ENCODE results near the gene GLRX3. TPM values are rescaled to one million over a fixed set of nuclear protein-coding genes. Genes with fewer than 3 reads are reported as not detected.

Gene GLRX3
- total and polyA plus RNA-seq, 10 of the 15 experiments (the other 5 are each of a cell fraction or from before 2014, with no cell fraction given) = 94.7 to 209 (median 131) TPM

DNA sequence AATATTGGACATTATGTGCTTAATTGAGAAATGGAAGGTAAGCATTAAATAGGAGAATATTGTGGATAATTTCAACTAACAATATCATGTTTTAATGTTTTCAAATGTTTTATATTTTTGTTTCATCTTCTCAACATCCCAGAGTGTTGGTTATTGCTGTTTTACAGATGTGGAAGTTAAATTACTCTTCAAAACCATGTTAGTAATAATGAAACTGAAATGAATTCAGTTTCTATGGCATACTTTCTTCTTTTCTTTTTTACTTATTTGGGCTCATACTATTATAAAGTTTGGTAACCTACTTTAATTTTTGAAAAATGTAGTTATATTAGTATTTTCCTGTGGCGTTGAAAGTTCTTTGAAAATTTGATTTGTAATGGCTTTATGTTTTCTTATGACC lies 4.2 kb downstream of the GLRX3 start (continued):
- TF ChIP-seq, protein P1, sequence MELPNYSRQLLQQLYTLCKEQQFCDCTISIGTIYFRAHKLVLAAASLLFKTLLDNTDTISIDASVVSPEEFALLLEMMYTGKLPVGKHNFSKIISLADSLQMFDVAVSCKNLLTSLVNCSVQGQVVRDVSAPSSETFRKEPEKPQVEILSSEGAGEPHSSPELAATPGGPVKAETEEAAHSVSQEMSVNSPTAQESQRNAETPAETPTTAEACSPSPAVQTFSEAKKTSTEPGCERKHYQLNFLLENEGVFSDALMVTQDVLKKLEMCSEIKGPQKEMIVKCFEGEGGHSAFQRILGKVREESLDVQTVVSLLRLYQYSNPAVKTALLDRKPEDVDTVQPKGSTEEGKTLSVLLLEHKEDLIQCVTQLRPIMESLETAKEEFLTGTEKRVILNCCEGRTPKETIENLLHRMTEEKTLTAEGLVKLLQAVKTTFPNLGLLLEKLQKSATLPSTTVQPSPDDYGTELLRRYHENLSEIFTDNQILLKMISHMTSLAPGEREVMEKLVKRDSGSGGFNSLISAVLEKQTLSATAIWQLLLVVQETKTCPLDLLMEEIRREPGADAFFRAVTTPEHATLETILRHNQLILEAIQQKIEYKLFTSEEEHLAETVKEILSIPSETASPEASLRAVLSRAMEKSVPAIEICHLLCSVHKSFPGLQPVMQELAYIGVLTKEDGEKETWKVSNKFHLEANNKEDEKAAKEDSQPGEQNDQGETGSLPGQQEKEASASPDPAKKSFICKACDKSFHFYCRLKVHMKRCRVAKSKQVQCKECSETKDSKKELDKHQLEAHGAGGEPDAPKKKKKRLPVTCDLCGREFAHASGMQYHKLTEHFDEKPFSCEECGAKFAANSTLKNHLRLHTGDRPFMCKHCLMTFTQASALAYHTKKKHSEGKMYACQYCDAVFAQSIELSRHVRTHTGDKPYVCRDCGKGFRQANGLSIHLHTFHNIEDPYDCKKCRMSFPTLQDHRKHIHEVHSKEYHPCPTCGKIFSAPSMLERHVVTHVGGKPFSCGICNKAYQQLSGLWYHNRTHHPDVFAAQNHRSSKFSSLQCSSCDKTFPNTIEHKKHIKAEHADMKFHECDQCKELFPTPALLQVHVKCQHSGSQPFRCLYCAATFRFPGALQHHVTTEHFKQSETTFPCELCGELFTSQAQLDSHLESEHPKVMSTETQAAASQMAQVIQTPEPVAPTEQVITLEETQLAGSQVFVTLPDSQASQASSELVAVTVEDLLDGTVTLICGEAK (IDR thresholded peaks at IDR 0.05; ENCODE audit: borderline replicate concordance) = no peak

DNA sequence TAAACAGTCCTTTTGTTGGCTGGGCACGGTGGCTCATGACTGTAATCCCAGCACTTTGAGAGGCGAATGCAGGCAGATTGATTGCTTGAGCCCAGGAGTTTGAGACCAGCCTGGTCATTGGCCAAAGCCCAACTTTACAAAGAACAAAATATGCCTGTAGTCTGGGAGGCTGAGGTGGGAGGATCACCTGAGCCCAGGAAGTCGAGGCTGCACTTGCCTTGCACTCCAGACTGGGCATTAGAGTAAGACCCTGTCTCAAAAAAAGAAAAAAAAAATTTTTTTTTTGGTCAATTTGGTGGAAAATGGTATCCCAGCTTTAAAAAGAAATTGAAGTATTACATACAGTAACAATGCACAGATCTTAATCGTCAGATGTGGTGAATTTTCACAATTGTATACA lies 4.8 kb downstream of the GLRX3 start:
- Histone ChIP-seq H3K9me3 (replicated peaks; ENCODE audit: control insufficient read depth, insufficient read depth, low read length) (no peaks in the 10 kb centered on the region), H3K4me2 (ENCODE audit: control insufficient read depth, insufficient read depth) (peak overlapping the region; percentile 38), H4K20me1 (ENCODE audit: control insufficient read depth, insufficient read depth) (0 out of 2 replicates have a peak, but pooled peaks cover 4% of the 10 kb centered on the region), H2AFZ (ENCODE audit: control insufficient read depth, low read depth, low read length) (no peak overlapping the region), H3K27me3 (replicated peaks in 1 of 2; ENCODE audit: control insufficient read depth in 2 of 2, insufficient read depth in 2 of 2, low read length in 1 of 2) (no peaks in the 10 kb centered on the region), H3K27ac (ENCODE audit: control insufficient read depth, insufficient read depth) (peak overlapping the region; percentile 55), H3K36me3 (ENCODE audit: control insufficient read depth in 2 of 2, insufficient read depth in 2 of 2, low read length in 1 of 2) (no peaks in the 10 kb centered on the region; a peak in 1 of 4 replicates), H3K4me3 (peak overlapping the region; percentile 62), H3K9ac (ENCODE audit: control insufficient read depth, insufficient read depth, low read length) (peak overlapping the region; percentile 31; the same call in 1 of the 2 replicates), H3K79me2 (ENCODE audit: control insufficient read depth, insufficient read depth, low read length) (peaks cover 75% of the 10 kb centered on the region), H3K4me1 (ENCODE audit: control insufficient read depth, insufficient read depth, low read length) (peaks cover 40% of the 10 kb centered on the region)
- ChIA-PET SMC1A (ENCODE audit: uncharacterized antibody, unreplicated experiment) (interaction anchor here (0.6 to 3.0 kb wide), 3 partner anchors 13 to 59 kb away, joined by 4 to 10 read pairs (median 4); partner anchors contain the start of gene C10orf143), RAD21 (ENCODE audit: unreplicated experiment) (interaction anchor here (1.1 to 1.4 kb wide), 2 partner anchors 13 to 30 kb away, joined by 3 to 9 read pairs; partner anchors contain the start of gene C10orf143), POLR2A (interaction anchor here (2.0 to 2.4 kb wide), 2 partner anchors 30 to 32 kb away, joined by 11 to 17 read pairs; partner anchors contain the start of gene C10orf143), CTCF (interaction anchor here (0.9 to 2.1 kb wide), 3 partner anchors 14 to 34 kb away, joined by 3 to 18 read pairs (median 9); partner anchors contain the start of gene C10orf143)
- FAIRE-seq (no peak), DNase-seq (ENCODE audit: low read depth, low spot score) (no peak), ATAC-seq (no peak)
- intact Hi-C loops (cut with micrococcal nuclease; ENCODE audit: unreplicated experiment) (no loop called here), in situ Hi-C loops (cut with MboI) (no loop called here)
- TF ChIP-seq ZNF384 (IDR thresholded peaks at IDR 0.05; ENCODE audit: borderline replicate concordance, low read depth, low read length) = no peak
- TF ChIP-seq, protein P2, sequence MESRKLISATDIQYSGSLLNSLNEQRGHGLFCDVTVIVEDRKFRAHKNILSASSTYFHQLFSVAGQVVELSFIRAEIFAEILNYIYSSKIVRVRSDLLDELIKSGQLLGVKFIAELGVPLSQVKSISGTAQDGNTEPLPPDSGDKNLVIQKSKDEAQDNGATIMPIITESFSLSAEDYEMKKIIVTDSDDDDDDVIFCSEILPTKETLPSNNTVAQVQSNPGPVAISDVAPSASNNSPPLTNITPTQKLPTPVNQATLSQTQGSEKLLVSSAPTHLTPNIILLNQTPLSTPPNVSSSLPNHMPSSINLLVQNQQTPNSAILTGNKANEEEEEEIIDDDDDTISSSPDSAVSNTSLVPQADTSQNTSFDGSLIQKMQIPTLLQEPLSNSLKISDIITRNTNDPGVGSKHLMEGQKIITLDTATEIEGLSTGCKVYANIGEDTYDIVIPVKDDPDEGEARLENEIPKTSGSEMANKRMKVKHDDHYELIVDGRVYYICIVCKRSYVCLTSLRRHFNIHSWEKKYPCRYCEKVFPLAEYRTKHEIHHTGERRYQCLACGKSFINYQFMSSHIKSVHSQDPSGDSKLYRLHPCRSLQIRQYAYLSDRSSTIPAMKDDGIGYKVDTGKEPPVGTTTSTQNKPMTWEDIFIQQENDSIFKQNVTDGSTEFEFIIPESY (IDR thresholded peaks at IDR 0.05) = no peak
- no peak for TF ChIP-seq SREBF2 (IDR thresholded peaks at IDR 0.05; ENCODE audit: low read length)
- no peak for TF ChIP-seq PML (IDR thresholded peaks at IDR 0.05; ENCODE audit: low read length)
- WGBS (ENCODE audit: insufficient coverage, insufficient replicate concordance, low lambda C conversion rate, missing lambda C conversion rate) = 10% methylated on average over 4 of the region's 4 CpGs
- no TSS peak for BruUV-seq (replicated peaks)
